GM19324 (cell line): ENCODE data around the gene IMPDH1.

ENCODE experiments used
- ATAC-seq: cut with Tn5 transposase; IDR thresholded peaks from one replicate; pipeline ENCODE4 v1.9.1; 2021; ENCODE audit warnings: mild to moderate bottlenecking, moderate library complexity; ENCODE audit not compliant: unreplicated experiment, low FRiP score

The IMPDH1 gene

DNA sequence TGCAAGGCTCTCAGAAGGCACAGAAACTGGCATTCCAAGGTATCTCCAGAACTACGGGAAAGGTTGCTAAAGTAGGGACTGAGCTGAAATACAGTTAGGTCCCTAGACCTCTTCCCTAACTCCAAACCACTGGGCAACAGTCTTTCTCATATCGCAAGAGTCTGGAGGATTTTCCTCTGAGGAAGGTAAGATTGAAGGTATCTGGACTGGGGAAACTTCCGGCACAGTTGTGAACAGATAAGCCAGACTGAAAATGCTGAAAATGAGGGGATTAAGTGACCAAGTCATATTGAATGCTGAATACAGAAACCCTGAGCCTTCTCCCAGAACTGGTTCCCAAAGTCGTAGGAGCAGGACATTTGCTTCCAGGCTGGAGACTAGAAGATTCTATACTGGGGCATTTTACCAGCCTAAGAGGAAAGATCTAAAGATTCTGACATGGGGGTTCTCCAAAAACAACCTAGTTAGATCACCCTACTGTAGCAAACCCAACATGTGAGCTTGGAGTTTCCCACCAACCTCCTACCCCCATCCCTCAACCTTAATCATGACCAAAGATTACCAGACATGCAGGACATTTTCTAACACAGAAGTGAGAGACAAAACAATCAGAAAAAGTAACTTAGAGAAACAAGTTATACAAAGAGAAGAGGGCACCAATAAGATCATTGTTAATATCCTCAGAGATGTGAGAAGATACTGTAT, 45.5 kb downstream of the IMPDH1 start:
- ATAC-seq, result no peak

DNA sequence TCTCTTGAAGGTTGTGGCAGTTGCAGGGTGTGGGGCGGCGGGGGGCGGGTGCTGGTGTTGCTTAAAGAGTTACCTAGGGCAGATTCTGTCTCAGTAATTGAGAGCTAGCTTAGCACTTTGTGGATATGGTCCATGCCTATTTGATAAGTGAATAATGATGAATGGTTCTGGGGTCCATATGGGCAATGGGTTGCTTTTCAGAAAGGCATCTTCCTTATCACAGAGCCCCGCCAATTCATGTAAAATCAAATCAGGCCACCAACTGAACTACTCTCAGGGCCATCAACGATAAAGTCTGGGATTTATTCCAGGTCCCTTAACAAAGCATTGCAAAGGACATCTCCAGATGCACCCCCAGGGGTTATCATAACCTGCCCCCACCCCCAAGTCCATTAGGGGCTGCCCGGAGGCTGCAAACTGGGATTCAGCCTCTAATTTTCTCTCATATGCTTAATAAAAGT, 46.5 kb downstream of the IMPDH1 start:
- no peak for ATAC-seq

DNA sequence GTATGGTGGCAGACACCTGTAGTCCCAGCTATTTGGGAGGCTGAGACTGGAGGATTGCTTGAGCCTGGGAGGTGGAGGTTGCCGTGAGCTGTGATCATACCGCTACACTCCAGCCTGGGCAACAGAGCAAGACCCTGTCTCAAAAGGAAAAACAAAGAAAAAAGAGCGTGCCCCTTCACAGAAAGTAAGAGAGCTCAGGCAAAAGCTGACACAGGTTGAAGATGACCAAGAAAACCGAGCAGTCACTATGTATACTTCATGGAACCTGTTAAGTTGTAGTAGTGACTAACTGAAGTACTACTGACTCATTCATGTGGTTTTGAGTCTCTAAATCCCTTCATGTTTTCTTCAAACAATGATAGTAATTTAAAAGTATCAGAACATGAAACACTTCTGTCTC, 47.1 kb downstream of the IMPDH1 start:
- ATAC-seq, result no peak

DNA sequence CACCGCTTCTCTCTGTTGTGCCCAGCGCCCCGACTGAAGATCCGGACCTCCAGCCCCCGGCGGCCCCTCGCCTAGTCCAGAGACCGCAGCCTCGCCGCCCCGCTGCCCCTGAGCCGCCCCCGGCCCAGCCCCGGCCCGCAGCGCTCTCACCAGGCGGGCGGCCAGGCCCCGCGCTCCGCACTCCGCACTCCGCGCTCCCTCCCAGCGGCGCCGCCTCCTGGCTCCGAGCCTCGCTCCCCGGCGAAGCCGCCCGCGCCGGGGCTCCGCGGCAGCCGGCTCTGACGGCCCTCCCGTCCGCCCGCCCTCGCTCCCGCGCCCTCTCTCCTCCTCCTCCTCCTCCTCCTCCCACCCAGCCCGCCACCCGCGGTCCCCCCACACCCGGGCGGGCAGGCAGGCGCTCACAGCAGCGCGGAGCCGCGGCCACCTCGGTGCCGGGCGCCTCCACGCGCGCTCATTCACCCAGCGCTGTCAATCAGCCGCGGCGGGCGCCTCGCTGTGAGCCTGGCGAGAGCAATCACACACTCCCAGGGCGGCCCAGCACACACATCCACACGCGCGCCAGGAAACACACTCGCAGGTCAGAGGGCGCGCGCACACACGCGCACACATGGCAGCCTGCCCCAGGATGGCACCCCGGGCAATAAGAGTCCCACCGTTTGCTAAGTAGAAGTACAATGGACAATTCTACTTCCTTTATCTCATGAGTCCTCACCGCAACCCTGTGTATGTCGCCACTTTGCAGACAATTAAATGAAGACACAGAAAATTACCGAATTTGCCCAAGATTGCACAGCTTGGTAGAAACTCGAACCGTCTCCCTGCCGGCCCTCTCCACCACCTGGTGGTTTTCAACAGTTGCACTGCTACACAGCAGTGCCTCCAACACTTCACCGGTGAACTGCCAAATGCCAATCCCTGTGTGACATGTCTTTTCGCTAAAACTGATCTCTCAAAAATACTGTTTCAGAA, 48.1 kb downstream of the IMPDH1 start, which contains the start of gene PRRT4:
Gene PRRT4 (minus strand): TSS at position 280 of the 969 bp plus-strand sequence.
- ATAC-seq, result no peak

DNA sequence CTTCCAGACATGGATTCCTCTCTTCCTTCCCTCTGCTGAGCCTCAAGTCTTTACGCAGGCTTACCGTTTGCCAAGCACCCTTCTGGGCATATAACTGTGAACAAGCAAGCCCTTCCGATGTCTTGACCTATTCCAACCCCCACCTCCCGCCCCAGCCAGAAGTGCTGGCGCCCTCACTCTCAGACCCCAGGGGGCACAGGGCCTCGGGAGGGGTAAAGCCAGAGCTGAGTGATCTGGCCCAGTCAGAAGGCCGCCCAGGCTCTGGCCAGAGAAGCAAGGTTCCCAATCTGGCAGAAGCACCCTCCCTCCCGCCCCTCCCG, 49.5 kb downstream of the IMPDH1 start:
- no peak for ATAC-seq

DNA sequence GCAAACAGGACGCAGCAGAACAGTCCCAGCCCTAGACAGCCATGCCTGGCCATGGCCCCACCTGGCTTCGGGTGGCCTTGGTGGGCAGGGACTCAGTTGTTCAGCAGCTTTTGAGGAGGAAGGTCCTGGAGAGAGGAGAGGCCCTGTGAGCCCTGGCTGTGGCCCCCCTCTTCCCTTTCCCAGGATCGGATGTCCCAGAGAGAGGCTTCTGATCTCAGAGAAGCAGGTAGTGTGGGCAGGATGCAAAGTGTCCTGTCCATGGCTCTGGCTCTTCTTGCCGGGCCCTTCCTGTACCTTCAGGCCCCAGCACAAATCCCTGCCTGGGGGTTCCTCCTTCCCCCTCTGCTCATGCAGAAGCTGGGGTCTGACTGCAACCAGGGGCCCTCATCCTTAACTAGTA, 49.8 kb downstream of the IMPDH1 start:
- ATAC-seq, result no peak

DNA sequence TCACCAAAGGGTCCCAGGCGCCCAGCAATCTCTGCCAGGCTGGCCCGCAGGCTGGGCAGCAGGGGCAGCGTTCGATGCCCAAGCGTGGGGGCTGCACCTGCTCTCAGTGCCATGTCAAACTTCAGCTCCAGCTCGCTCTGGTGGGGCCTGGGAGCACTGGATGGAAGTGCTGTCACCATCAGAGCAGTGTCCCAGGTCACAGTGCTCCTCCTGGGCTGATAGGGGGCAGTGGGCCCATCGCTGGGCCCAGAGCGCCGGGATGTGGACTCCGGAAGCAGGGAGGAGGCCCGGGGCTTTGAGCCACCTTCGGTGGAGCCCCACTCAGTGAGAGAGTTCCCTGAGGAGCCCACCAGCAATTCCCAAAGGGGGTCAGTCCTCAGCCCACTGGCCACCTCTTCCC, 50.4 kb downstream of the IMPDH1 start:
- no peak for ATAC-seq

DNA sequence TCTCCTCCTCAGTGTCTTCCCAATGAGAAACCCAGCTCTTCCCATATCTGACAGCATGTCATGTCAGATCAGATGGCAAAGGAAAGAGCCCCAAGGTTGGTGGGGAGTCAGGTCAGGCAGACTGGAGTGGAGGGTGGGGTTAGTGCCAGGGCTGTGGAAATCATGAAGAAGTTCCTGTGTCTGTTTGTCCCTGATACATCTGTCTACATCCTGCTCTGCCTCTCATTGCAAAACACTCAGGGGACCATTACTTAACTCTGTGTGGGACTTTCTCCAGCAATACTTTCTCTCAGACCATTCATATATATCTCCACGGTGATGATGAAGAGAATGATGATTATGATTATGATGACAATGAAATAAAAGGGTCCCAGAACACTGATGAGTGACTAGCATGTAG, 51.5 kb downstream of the IMPDH1 start:
- ATAC-seq, result no peak

DNA sequence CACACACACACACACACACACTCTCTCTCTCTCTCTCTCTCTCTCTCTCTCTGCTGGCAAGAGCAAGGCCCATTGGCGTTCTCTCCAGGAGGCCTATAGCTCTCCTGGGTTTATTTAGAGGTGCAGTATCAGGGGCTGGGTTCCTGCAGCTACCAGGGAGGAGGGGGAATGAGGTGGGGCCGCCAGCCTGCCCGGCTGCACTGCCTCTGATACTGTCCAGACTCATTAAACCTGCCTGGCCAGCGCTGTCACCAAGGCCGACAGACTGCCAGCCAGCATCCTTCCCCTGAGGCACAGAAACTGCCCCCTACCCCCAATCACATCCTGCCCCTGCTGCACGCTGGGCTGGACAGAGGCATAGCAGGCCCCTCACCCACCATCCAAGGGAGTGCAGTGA, 52.6 kb downstream of the IMPDH1 start:
- ATAC-seq, result no peak

DNA sequence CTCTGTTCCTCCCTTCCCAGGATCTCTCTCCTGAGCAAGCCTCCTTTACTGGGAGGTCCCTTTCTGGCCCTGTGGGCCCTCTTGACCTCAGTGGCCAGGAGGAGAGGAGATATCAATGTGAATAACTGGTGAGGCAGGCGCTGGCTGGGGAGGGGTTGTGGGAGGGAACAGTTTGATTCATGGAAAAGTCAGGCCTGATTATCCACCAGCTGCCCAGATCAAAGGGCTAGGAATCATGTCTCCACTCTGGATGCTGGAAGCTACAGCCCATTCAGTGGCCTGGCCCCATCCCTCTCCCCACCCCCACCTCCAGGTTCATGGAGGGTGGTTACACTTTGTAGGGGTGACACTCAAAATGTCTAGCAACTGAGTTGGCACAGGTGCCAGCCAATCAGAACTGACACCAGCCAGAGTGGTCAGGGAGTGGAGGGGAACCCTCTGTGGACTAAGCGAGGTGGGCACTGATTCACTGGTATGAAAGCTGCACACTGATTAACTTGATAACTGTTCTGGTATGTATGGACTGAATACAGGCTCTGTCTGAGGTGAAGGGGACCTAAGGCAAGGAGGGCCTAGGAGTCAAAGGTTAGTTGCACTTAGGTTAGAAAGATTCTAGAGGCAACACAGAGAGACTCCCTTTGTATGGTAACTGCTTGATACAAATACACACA, 53.1 kb downstream of the IMPDH1 start:
- ATAC-seq, result no peak

DNA sequence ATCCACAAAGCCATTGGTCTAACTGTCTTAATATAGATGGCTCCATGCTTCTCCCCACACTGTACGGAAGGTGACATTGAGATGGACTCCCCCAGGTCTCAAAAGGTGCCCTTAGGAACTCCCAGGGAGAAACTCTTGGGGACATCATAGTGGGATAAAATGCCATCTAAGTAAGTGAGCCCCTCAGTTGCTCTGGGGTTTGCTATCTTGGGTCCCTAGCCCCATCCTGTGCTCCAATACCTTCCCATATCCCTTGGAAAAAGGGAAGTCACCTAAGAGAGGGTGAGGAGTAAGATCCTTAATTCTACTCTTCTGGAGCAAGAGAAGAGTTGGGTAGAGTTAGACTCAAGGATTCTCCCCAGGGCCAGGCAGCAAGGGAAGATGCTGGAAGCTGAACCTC, 56.2 kb downstream of the IMPDH1 start:
- no peak for ATAC-seq

DNA sequence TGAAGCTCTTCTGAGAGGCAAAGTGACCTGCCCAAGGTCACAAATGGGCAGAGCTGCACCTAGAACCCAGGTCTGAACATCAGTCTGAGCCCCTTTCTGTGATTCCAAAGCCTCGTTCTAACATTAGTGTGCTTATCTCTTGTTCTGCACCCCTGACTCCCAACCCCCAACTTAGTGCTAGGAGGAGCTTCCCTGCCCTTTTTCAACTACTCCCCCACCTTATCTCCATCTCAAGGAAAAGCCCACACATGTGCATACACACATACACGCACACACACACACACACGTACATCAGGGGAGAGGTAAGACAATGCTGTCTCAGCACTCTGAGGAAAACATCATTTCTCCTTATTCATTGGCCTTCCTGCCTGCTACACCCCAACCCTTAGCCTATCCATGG, 56.6 kb downstream of the IMPDH1 start:
- ATAC-seq, result no peak

DNA sequence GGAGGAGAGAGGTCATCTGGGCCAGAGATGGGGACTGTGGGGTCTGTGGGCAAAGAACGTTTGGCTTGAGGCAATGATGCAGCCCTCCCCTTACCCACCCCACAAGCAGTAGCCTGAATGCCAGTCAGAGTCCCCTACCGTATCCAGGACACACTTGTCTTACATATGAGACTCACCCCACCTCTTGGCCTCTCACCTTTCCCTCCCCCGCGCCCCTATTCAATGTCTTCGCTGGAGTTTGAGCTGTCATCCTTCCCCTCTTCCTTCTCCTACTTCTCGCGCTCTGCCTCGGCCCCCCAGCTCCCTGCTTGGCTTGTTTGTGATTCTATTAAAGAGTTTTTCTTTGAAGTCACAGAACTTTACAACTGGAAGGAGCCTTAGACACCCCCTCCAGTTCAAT, 57.1 kb downstream of the IMPDH1 start:
- ATAC-seq, result no peak

DNA sequence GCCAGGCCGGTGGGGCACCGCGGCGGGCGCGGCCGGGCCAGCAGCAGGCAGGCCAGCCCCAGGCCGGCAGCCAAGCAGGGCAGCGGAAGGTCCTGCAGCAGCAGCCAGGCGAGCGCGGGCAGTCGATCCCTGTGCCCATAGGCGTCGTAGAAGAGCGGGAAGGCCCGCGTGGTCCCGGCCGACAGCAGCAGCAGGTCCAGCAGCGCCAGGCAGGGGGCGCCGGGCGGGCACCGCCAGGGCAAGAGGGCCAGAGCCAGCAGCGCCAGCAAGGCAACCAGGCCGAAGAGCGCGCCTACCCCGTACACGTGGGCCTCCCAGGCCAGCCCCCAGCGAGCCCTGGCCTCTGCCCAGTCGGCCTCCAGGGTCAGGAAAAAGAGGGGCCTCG, 57.6 kb downstream of the IMPDH1 start:
- no peak for ATAC-seq

DNA sequence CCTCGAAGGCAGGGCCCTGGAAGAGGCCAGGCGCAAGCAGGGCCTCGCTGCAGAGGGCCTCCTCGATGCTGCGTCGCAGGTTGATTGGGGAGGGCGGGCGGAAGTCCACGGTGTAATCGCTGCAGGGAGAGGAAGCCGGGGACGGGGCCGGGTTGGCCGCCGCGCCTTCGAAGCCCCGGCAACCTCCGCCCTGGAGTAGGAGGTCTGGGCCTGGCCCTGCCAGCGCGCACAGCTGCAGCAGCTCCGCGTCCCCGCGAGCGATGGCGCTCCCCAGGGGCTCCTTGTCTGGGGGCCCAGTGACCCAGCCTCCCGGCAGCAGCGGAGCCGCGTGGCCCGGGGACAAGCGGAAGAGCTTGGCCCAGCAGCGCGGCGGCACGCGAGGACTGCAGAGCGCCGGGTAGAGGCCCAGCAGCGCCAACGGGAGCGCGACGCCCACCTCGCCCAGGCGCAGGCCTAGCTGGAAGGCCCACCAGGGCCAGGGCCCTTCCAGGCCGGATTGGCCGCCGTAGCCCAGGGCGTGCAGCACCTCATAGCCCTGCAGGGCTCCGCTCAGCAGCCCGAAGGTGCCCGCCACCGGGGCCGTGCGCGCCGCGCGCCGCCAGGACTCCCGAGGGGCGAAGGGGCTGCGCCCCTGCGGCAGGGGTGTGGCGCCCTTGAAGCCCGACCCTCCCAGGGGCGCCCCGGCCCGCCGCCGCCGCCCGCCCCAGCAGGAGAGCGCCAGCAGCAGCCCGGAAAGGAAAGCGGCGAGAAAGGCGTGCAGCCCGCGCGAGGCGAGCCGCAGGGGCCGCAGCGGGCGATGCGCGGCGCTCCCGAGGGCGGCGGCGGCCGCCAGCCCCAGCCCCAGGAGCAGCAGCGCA, 58.3 kb downstream of the IMPDH1 start:
- ATAC-seq, result no peak

DNA sequence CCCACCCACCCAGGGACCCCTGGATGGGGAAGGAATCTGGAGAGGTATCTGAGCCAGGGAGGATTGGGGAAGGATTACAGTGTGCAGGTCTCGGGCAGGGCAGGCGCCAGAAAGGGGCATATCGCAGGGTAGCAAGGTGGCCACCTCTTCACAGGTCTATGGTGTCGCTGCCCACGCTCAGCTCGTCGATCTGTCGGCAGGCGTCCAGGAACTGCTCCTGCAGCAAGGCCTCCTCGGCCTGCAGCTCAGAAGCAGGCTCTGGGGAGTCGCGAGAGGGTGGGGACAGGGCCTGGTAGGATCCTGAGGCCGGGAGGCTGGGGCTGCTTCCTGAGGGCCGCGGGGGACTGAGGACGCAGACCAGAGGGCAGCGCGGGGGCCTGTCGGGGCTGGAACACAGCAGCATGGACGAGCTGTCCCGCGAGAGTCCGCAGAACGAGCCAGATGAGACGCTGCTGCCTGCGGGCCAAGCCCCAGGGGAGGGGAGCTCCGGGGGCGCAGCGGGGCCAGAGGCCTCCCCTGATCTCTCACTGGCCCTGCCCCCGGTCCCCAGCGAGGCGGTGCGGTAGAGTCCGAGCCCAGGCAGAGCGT, 59.0 kb downstream of the IMPDH1 start:
- no peak for ATAC-seq

DNA sequence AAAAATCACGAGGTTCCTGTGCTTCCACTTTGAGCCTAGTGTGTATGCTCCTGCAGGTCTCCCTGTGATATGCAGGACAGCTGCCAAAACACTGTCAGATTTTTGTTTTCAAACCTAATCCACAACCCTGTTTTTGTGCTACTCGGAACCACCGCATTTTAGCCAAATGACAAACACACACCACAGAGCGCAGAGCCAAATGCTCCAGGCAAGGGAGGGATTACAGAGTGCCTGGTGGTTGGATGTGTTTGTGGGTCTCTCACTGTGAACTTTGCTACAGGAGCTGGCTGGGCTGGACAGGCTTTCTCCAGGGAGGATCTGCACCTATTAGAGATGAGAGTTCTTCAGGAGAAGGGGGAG, 60.3 kb downstream of the IMPDH1 start:
- no peak for ATAC-seq

DNA sequence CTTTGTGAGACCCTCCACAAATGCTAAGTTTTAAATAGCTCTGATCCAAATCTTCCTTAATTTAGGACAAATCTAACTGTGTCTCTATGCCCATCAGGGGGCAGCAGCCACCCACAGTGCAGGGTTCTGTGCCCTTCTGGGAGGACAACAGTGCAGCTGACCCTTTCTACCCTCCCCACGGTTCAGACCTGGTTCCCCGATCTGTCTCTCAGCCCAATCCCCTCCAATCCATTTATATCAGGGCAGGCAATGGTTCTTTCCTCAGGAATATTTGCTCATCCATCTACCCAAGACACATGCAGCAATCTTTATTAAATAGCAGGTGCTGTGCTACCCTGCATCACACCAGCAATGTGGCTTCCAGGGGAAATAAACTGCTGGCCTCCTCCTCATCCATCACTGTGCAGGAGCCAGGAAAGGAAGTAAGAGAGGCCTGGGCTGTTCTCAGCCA, 62.1 kb downstream of the IMPDH1 start:
- ATAC-seq, result no peak

DNA sequence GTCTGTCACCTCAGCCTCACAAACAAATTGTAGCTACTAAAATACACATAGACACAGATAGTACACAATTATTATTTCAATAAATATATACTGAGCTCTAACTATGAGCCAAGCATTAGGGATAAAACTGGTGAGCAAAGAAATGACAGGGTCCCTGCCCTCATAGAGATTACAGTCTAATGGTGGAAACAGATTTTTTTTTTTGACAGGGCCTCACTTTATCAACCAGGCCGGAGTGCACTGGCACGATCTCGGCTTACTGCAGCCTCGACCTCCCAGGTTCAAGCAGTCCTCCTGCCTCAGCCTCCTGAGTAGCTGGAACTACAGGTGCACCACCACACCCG, 65.4 kb downstream of the IMPDH1 start:
- no peak for ATAC-seq
